ENCODE results near the gene RAB40AL. TPM values are rescaled to one million over a fixed set of nuclear protein-coding genes. Genes with fewer than 3 reads are reported as not detected.
"Not testable (repeated sequence)": the region's sequence is repeated elsewhere in the genome, so short reads cannot be mapped to it uniquely, and the experiment has no call there.

RAB40AL gene
- polyA plus RNA-seq, 1 of the 3 experiments (the other 2 are of a cell fraction), result 0.67 TPM

GRCh38 chrX:102968216-102968615 is 31.1 kb downstream of the RAB40AL start (continued):
- TF ChIP-seq REST (IDR thresholded peaks at IDR 0.05; ENCODE audit: low read depth, low read length) (no peak), FOSL2 (IDR thresholded peaks at IDR 0.05; ENCODE audit: borderline replicate concordance, low read depth) (no peak), SIN3A (IDR thresholded peaks at IDR 0.05; ENCODE audit: borderline replicate concordance, low read depth, low read length) (no peak)

GRCh38 chrX:102971536-102971935 is 34.5 kb downstream of the RAB40AL start:
- H3K4me3 ChIP-seq (ENCODE audit: low read depth in 2 of 2, low read length in 1 of 2); H3K9me3 ChIP-seq; H3K9ac ChIP-seq; DNase-seq; H3K27ac ChIP-seq (ENCODE audit: low read depth in 2 of 2, low read length in 1 of 2); H4K20me1 ChIP-seq (ENCODE audit: insufficient read depth); H3K9me2 ChIP-seq; H3K79me2 ChIP-seq (ENCODE audit: insufficient read depth); POLR2A ChIA-PET; H2AFZ ChIP-seq (ENCODE audit: low read depth); H3K27me3 ChIP-seq (ENCODE audit: insufficient read depth); H3F3A ChIP-seq (replicated peaks; ENCODE audit: insufficient read depth); CTCF ChIA-PET; H3K4me2 ChIP-seq; H3K4me1 ChIP-seq (ENCODE audit: control insufficient read depth in 1 of 2, insufficient read depth in 2 of 2, low read depth in 1 of 2, low read length in 1 of 2); H3K36me3 ChIP-seq (replicated peaks in 1 of 2; ENCODE audit: control insufficient read depth in 1 of 2, insufficient read depth in 2 of 2, low read length in 1 of 2): not testable (repeated sequence)

GRCh38 chrX:102975016-102975415 is 37.9 kb downstream of the RAB40AL start:
- Histone ChIP-seq H3K27ac (ENCODE audit: low read depth in 2 of 2, low read length in 1 of 2) (no peak overlapping the region), H4K20me1 (ENCODE audit: insufficient read depth) (no peaks in the 10 kb centered on the region), H3K9me3 (no peaks in the 10 kb centered on the region), H3K9ac (no peak overlapping the region), H3K4me1 (ENCODE audit: control insufficient read depth in 1 of 2, insufficient read depth in 2 of 2, low read depth in 1 of 2, low read length in 1 of 2) (no peaks in the 10 kb centered on the region), H3K4me2 (no peak overlapping the region), H3K27me3 (ENCODE audit: insufficient read depth) (no peaks in the 10 kb centered on the region; the same call in 1 of the 2 replicates), H3K79me2 (ENCODE audit: insufficient read depth) (no peaks in the 10 kb centered on the region), H3K36me3 (replicated peaks in 1 of 2; ENCODE audit: control insufficient read depth in 1 of 2, insufficient read depth in 2 of 2, low read length in 1 of 2) (no peaks in the 10 kb centered on the region), H3K4me3 (ENCODE audit: low read depth in 2 of 2, low read length in 1 of 2) (no peak overlapping the region), H3F3A (replicated peaks; ENCODE audit: insufficient read depth) (no peaks in the 10 kb centered on the region), H2AFZ (ENCODE audit: low read depth) (no peak overlapping the region), H3K9me2 (no peaks in the 10 kb centered on the region)
- ChIA-PET POLR2A (no interaction called here), CTCF (interaction anchor here (1.3 to 1.5 kb wide), 2 partner anchors 11 to 13 kb away, joined by 3 to 4 read pairs; no protein-coding TSS in a partner anchor)
- DNase-seq, result no peak
- 5% methylated on average over 2 of the region's 2 CpGs for WGBS (ENCODE audit: low lambda C conversion rate)
- no peak for TF ChIP-seq SIN3A (IDR thresholded peaks at IDR 0.05; ENCODE audit: borderline replicate concordance, low read depth, low read length)
- no peak for TF ChIP-seq EZH2phosphoT487 (IDR thresholded peaks at IDR 0.05; ENCODE audit: borderline replicate concordance, low read depth)
- no peak for TF ChIP-seq GABPA (IDR thresholded peaks at IDR 0.05; ENCODE audit: low read depth)
- no peak for TF ChIP-seq FOXM1 (IDR thresholded peaks at IDR 0.05; ENCODE audit: low read depth)
- no peak for TF ChIP-seq ZBTB33 (IDR thresholded peaks at IDR 0.05; ENCODE audit: borderline replicate concordance, low read depth)
- no peak for TF ChIP-seq RFX5 (IDR thresholded peaks at IDR 0.05; ENCODE audit: low read length)
- TF ChIP-seq CHD2 (IDR thresholded peaks at IDR 0.05; ENCODE audit: low read length, partially characterized antibody), result no peak
- no peak for TF ChIP-seq RXRA (IDR thresholded peaks at IDR 0.05; ENCODE audit: borderline replicate concordance, low read depth)
- no peak for TF ChIP-seq FOXJ3 (CRISPR knock-in tag; IDR thresholded peaks at IDR 0.05)
- TF ChIP-seq TAF1 (IDR thresholded peaks at IDR 0.05; ENCODE audit: borderline replicate concordance, low read depth, low read length), result no peak
- no peak for TF ChIP-seq ELF1 (IDR thresholded peaks at IDR 0.05)
- no peak for TF ChIP-seq NFIC (IDR thresholded peaks at IDR 0.05; ENCODE audit: borderline replicate concordance)
- TF ChIP-seq MAX (IDR thresholded peaks at IDR 0.05; ENCODE audit: low read depth), result no peak
- TF ChIP-seq USF1 (IDR thresholded peaks at IDR 0.05; ENCODE audit: borderline replicate concordance, low read depth), result no peak
- no peak for TF ChIP-seq IRF3 (IDR thresholded peaks at IDR 0.05; ENCODE audit: low read depth, low read length)
- no peak for TF ChIP-seq SMC3 (IDR thresholded peaks at IDR 0.05; ENCODE audit: low read depth, low read length)

Data from SK-N-SH (cell line).